GM12878 (cell line): ENCODE data around the gene ATP6V1A. TPM values are rescaled to one million over a fixed set of nuclear protein-coding genes. Genes with fewer than 3 reads are reported as not detected.

Experiments used
- ATAC-seq: fragments of 200-7000 bp; cut with Tn5 transposase; 3 replicates; pipeline ENCODE4 v1.9.1; 2020; ENCODE audit warnings: mild to moderate bottlenecking, moderate library complexity
- BruUV-seq: library from RNA; stranded (reverse); fragments of 400-500 nt; replicated peaks from 2 replicates; lab custom pipeline; 2021; lab: Mats Ljungman, UMichigan
- CTCF ChIA-PET: fragments of 300-600 bp; sonication (Branson Sonifier 250); formaldehyde crosslinking; extraction: SDS; loops from one replicate; lab custom pipeline; 2021; ENCODE audit warnings: inconsistent platforms; lab: Yijun Ruan, JAX
- POLR2A ChIA-PET: fragments of 350-600 bp; formaldehyde crosslinking; extraction: SDS; loops from one replicate; lab custom pipeline; 2021; ENCODE audit warnings: inconsistent platforms; lab: Charles Lee
- RAD21 ChIA-PET: fragments of 300-600 bp; sonication (Branson Sonifier 250); formaldehyde crosslinking; loops from one replicate; lab custom pipeline; 2023; ENCODE audit warnings: antibody characterized with exemption; ENCODE audit not compliant: unreplicated experiment; lab: Charles Lee
- SMC1A ChIA-PET: fragments of 300-600 bp; sonication (Branson Sonifier 250); formaldehyde crosslinking; loops from one replicate; lab custom pipeline; 2023; ENCODE audit not compliant: unreplicated experiment, uncharacterized antibody; lab: Charles Lee
- DNase-seq: peaks from one replicate; pipeline ENCODE4 v3.0.0-alpha.2; 2011; ENCODE audit warnings: low read depth, low spot score
- FAIRE-seq: peaks from 3 replicates; lab custom pipeline; 2011; peaks lifted over from hg19 to GRCh38; lab: Jason Lieb, UNC
- H2AFZ ChIP-seq: 2 replicates; pipeline ENCODE4 v1.6.0; 2011; ENCODE audit warnings: low read depth, low read length, control low read depth; ENCODE audit not compliant: control insufficient read depth
- H3K27ac ChIP-seq: 2 replicates; pipeline ENCODE4 v1.5.1; 2011; ENCODE audit warnings: control low read depth; ENCODE audit not compliant: control insufficient read depth, insufficient read depth
- H3K27me3 ChIP-seq, 2 experiments: replicated peaks in 1 of 2; 2 replicates each; pipeline versions ENCODE4 v1.6.0 to v1.6.1; 2011; ENCODE audit warnings: low read length in 1 of 2; ENCODE audit not compliant: control insufficient read depth in 2 of 2, insufficient read depth in 2 of 2
- H3K36me3 ChIP-seq, 2 experiments: 2 replicates each; pipeline ENCODE4 v1.5.1; 2011; ENCODE audit warnings: low read length in 1 of 2; ENCODE audit not compliant: control insufficient read depth in 2 of 2, insufficient read depth in 2 of 2
- H3K4me1 ChIP-seq: 2 replicates; pipeline ENCODE4 v1.6.1; 2011; ENCODE audit warnings: mild to moderate bottlenecking, low read length, moderate library complexity, mixed read lengths; ENCODE audit not compliant: control insufficient read depth, insufficient read depth
- H3K4me2 ChIP-seq: 2 replicates; pipeline ENCODE4 v1.6.0; 2011; ENCODE audit warnings: control low read depth; ENCODE audit not compliant: control insufficient read depth, insufficient read depth
- H3K4me3 ChIP-seq: fragments of 200-600 bp; sonication (generic); 2 replicates; pipeline ENCODE4 v1.5.1; 2016
- H3K79me2 ChIP-seq: 2 replicates; pipeline ENCODE4 v1.6.0; 2011; ENCODE audit warnings: low read length; ENCODE audit not compliant: control insufficient read depth, insufficient read depth
- H3K9ac ChIP-seq: 2 replicates; pipeline ENCODE4 v1.8.0; 2011; ENCODE audit warnings: low read length, control low read depth, mixed read lengths; ENCODE audit not compliant: control insufficient read depth, insufficient read depth
- H3K9me3 ChIP-seq: replicated peaks from 3 replicates; pipeline ENCODE4 v1.5.1; 2011; ENCODE audit warnings: mild to moderate bottlenecking, low read length; ENCODE audit not compliant: control insufficient read depth, insufficient read depth
- H4K20me1 ChIP-seq: 2 replicates; pipeline ENCODE4 v1.6.0; 2011; ENCODE audit not compliant: control insufficient read depth, insufficient read depth
- DPF2 ChIP-seq: fragments of 450-650 bp; IDR thresholded peaks from 2 replicates; pipeline ENCODE4 v1.6.1; 2017; ENCODE audit warnings: mild to moderate bottlenecking
- HDAC6 ChIP-seq: fragments of 200-600 bp; sonication (generic); IDR thresholded peaks from one replicate; pipeline ENCODE4 v1.8.0; 2017; ENCODE audit warnings: antibody characterized with exemption; ENCODE audit not compliant: unreplicated experiment
- KDM1A ChIP-seq: fragments of 200-600 bp; sonication (generic); IDR thresholded peaks from 2 replicates; pipeline ENCODE4 v1.6.1; 2016; ENCODE audit warnings: borderline replicate concordance
- MEF2A ChIP-seq: IDR thresholded peaks from 2 replicates; pipeline ENCODE4 v1.6.1; 2011; ENCODE audit warnings: low read depth, mild to moderate bottlenecking, low read length, moderate library complexity; ENCODE audit not compliant: insufficient read depth
- MTA2 ChIP-seq: fragments of 450-650 bp; IDR thresholded peaks from 2 replicates; pipeline ENCODE4 v1.6.1; 2016; ENCODE audit warnings: low read depth, mild to moderate bottlenecking, moderate library complexity
- NBN ChIP-seq: fragments of 450-650 bp; IDR thresholded peaks from 2 replicates; pipeline ENCODE4 v1.6.1; 2016
- NR2C2 ChIP-seq: IDR thresholded peaks from 2 replicates; pipeline ENCODE4 v1.6.1; 2011; ENCODE audit warnings: borderline replicate concordance, low read depth; ENCODE audit not compliant: control insufficient read depth, insufficient read length
- NR2F1 ChIP-seq: fragments of 450-650 bp; conservative IDR thresholded peaks from 2 replicates; pipeline ENCODE4 v1.6.1; 2017; ENCODE audit warnings: mild to moderate bottlenecking
- PML ChIP-seq: IDR thresholded peaks from 2 replicates; pipeline ENCODE4 v1.6.1; 2012; ENCODE audit warnings: low read length, inconsistent platforms
- RB1 ChIP-seq: fragments of 450-650 bp; formaldehyde crosslinking; IDR thresholded peaks from 2 replicates; pipeline ENCODE4 v1.6.1; 2017; ENCODE audit warnings: mild to moderate bottlenecking, borderline replicate concordance
- RBBP5 ChIP-seq: fragments of 200-600 bp; sonication (generic); conservative IDR thresholded peaks from 2 replicates; pipeline ENCODE4 v1.6.1; 2016
- SMARCA5 ChIP-seq: fragments of 450-650 bp; IDR thresholded peaks from 2 replicates; pipeline ENCODE4 v1.6.1; 2017; ENCODE audit warnings: mild to moderate bottlenecking
- TCF12 ChIP-seq: IDR thresholded peaks from 2 replicates; pipeline ENCODE4 v1.6.1; 2011; ENCODE audit warnings: low read depth, mild to moderate bottlenecking, low read length
- ZBTB40 ChIP-seq: fragments of 450-650 bp; IDR thresholded peaks from 2 replicates; pipeline ENCODE4 v1.6.1; 2016; ENCODE audit warnings: mild to moderate bottlenecking, moderate library complexity, borderline replicate concordance
- WGBS: methylation state at CpG from one replicate; pipeline ENCODE4 v1.1.6; 2016; ENCODE audit warnings: low lambda C conversion rate; ENCODE audit not compliant: insufficient replicate concordance, insufficient coverage; ENCODE audit errors: missing lambda C conversion rate; 5-methylcytosine and 5-hydroxymethylcytosine counted together
- in situ Hi-C: fragments of 300-500 bp; cut with MboI; formaldehyde crosslinking; loops from 9 replicates; pipeline ENCODE4 v1.14.3; 2018; ENCODE audit warnings: mixed read lengths
- intact Hi-C: fragments of 100-400 bp; cut with micrococcal nuclease; formaldehyde crosslinking; loops from one replicate; pipeline ENCODE4 v1.14.2; 2022; ENCODE audit not compliant: unreplicated experiment
- polyA plus RNA-seq, 11 experiments: library from polyadenylated mRNA; depleted of rRNA in 4 of 11; unstranded in 6 of 11; stranded (reverse) in 5 of 11; fragments of >200 nt; fragmentation: Nextera tagmentation in 4 of 11; fragmentation: Illumina TruSeq in 1 of 11; extraction: Ambion mirVana in 4 of 11; extraction: Trizol in 1 of 11; gene quantifications; 1 replicate in 1 of 11; 2 replicates in 10 of 11; pipeline versions ENCODE4 v1.2.1 to v1.2.3, GENCODE V29; 2011 to 2016; ENCODE audit warnings: inconsistent platforms in 2 of 11, missing spikeins in 2 of 11, low read depth in 1 of 11
- total RNA-seq, 4 experiments: library from RNA; depleted of rRNA in 3 of 4; stranded (reverse); fragments of >200 nt in 3 of 4; fragmentation: Illumina TruSeq in 1 of 4; extraction: Trizol in 1 of 4; gene quantifications; 2 replicates each; pipeline versions ENCODE4 v1.2.1 to v1.2.3, GENCODE V29; 2013 to 2021
- TF ChIP-seq, protein P1 (sequence below): IDR thresholded peaks from 2 replicates; pipeline ENCODE4 v1.6.1; 2012; ENCODE audit warnings: low read depth, low read length, improper control_type of control experiment

ATP6V1A gene
- total and polyA plus RNA-seq, 10 of the 15 experiments (the other 5 are each of a cell fraction or from before 2014, with no cell fraction given): 22.4 to 65.8 (median 47.7) TPM

DNA sequence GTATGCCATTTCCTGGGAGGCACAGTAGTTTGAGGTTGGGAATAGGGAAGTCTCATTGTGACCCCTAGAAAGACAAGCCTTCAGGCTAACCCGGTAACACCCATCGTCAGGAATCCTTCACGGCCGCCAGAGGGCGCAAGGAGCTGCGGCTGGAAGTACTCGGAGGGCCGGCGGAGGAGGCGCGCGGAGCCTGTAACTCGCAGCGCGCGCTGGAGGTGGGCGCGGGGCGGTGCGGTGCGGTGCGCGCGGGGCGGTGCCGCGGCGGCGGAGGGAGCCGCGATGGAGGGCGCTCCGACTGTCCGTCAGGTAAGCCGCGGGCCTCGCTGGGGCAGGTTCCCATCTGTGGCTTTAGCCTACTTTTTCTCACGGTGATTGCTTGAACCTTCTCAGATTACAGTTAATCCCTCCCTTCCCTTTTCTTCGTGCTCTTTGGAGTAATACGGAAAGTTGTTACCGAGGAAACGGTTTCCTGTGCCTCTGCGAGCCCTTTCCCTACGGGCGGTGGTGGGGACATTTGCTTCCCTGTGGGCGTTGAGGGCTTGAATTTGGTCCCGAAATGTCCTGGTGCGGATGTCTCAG, 91.9 kb downstream of the ATP6V1A start, which contains the start of gene GRAMD1C (continued):
- TF ChIP-seq ZBTB40 (no peak), PML (no peak), SMARCA5 (peak; percentile 97), TCF12 (0 out of 2 replicates have a peak, but pooled peaks have one; percentile 26), NR2F1 (peak; percentile 48; the same call in 1 of the 2 replicates)
- TF ChIP-seq, protein P1, sequence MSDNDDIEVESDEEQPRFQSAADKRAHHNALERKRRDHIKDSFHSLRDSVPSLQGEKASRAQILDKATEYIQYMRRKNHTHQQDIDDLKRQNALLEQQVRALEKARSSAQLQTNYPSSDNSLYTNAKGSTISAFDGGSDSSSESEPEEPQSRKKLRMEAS: 0 out of 2 replicates have a peak, but pooled peaks have one; percentile 26
- TF ChIP-seq, all 136 proteins: peak for 45

GRCh38 chr3:113839551-113839950, 92.7 kb downstream of the ATP6V1A start:
- RAD21 ChIA-PET: interaction anchor here (0.7 to 1.7 kb wide), 5 partner anchors 14 to 103 kb away, joined by 3 to 9 read pairs (median 3); no protein-coding TSS in a partner anchor
- no peak for DNase-seq
- in situ Hi-C loops: no loop called here
- intact Hi-C loops: loop anchor here (2.0 to 10.0 kb wide), 2 partner anchors 93 to 305 kb away; partner anchors contain the start of genes ATP6V1A, NAA50 and SIDT1
- no peak for FAIRE-seq
- no TSS peak for BruUV-seq
- Histone ChIP-seq H3K4me1 (peaks cover 3% of the 10 kb centered on the region; the same call in 1 of the 2 replicates), H3K4me2 (no peak overlapping the region; the same call in 1 of the 2 replicates), H3K9me3 (no peaks in the 10 kb centered on the region), H3K79me2 (no peaks in the 10 kb centered on the region), H3K27ac (no peak overlapping the region), H4K20me1 (no peaks in the 10 kb centered on the region)
- no peak for ATAC-seq
- POLR2A ChIA-PET: interaction anchor here (1.1 to 1.2 kb wide), 2 partner anchors 10 to 94 kb away, joined by 3 to 5 read pairs; no protein-coding TSS in a partner anchor
- SMC1A ChIA-PET: interaction anchor here (0.8 to 7.8 kb wide), 7 partner anchors 14 to 103 kb away, joined by 3 to 108 read pairs (median 3); no protein-coding TSS in a partner anchor
- CTCF ChIA-PET: interaction anchor here (0.6 to 4.3 kb wide), 13 partner anchors 9 to 106 kb away, joined by 3 to 27 read pairs (median 4); no protein-coding TSS in a partner anchor
- WGBS: 27% methylated on average over 2 of the region's 2 CpGs
- no peak for TF ChIP-seq KDM1A
- TF ChIP-seq MTA2: no peak
- TF ChIP-seq NBN: no peak
- TF ChIP-seq RB1: no peak
- TF ChIP-seq HDAC6: no peak
- no peak for TF ChIP-seq RBBP5
- TF ChIP-seq NR2C2: no peak
- no peak for TF ChIP-seq DPF2
- TF ChIP-seq MEF2A: no peak
- TF ChIP-seq, all 136 proteins: peak for 0
- Histone ChIP-seq H2AFZ (no peak overlapping the region; the same call in 1 of the 2 replicates), H3K36me3 (no peaks in the 10 kb centered on the region), H3K4me3 (peak overlapping the region; percentile 54; the same call in 1 of the 2 replicates), H3K9ac (no peak overlapping the region), H3K27me3 (no peaks in the 10 kb centered on the region)
